PFSK-1 (cell line): ENCODE data around the gene MFAP4.

ENCODE experiments used
- POLR2AphosphoS5 ChIP-seq: IDR thresholded peaks from 2 replicates; pipeline ENCODE4 v1.6.1; 2012; ENCODE audit warnings: low read depth, mild to moderate bottlenecking, control low read depth, low read length, moderate library complexity
- SIN3A ChIP-seq: IDR thresholded peaks from 2 replicates; pipeline ENCODE4 v1.6.1; 2012; ENCODE audit warnings: mild to moderate bottlenecking, low read length, moderate library complexity, borderline replicate concordance; ENCODE audit not compliant: insufficient read depth
- TAF1 ChIP-seq: IDR thresholded peaks from 2 replicates; pipeline ENCODE4 v1.6.1; 2012; ENCODE audit warnings: low read length, control low read depth, borderline replicate concordance; ENCODE audit not compliant: insufficient read depth
- TF ChIP-seq, protein P1 (sequence below), 2 experiments: IDR thresholded peaks; 2 replicates each; pipeline versions ENCODE4 v1.6.1 to v1.8.0; 2011 to 2012; ENCODE audit warnings: low read depth in 2 of 2, low read length in 2 of 2, control low read depth in 1 of 2, inconsistent platforms in 1 of 2, mild to moderate bottlenecking in 1 of 2, moderate library complexity in 1 of 2; ENCODE audit not compliant: insufficient read depth in 1 of 2

DNA sequence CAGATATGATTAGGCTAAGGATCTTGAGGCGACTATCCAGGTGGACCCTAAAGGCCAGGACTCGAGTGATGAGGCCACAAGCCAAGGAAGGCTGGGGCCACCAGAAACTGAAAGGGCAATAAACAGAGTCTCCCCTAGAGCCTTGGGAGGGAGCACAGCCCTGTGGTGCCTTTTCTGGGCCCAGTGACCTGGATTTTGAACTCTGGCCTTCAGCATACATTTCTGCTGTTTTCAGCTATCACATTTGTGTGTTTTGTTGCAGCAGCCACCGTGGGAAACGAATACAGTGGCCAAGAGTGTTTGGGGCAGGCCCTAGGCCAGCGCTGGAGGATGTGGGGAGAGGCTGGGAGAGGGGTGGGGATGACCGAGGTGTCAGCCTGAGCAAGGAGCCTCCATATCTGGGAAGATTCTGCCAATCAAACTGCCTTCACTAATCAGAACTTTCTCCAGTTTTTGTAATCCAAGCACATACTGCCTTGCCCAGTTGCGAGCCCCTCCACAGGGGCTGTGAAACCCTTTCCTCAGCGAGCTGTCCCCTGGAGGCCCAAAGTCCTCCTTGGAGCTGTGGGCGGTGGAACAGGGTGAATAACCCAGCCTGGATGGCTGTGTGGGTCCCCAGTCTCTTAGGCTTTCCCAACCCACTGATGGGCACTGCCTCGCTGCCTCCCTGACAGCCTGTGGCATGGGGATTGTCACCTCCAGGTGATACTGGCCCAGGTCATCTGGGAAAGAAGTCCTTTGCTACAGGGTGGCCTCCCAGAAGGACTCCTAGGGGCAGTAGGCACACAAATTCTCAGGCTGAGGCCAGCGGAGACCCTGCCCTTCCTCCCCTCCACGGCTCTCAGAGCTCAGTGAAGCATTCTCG lies 41.3 kb downstream of the MFAP4 start:
- TF ChIP-seq SIN3A, result no peak
- TF ChIP-seq, protein P1, sequence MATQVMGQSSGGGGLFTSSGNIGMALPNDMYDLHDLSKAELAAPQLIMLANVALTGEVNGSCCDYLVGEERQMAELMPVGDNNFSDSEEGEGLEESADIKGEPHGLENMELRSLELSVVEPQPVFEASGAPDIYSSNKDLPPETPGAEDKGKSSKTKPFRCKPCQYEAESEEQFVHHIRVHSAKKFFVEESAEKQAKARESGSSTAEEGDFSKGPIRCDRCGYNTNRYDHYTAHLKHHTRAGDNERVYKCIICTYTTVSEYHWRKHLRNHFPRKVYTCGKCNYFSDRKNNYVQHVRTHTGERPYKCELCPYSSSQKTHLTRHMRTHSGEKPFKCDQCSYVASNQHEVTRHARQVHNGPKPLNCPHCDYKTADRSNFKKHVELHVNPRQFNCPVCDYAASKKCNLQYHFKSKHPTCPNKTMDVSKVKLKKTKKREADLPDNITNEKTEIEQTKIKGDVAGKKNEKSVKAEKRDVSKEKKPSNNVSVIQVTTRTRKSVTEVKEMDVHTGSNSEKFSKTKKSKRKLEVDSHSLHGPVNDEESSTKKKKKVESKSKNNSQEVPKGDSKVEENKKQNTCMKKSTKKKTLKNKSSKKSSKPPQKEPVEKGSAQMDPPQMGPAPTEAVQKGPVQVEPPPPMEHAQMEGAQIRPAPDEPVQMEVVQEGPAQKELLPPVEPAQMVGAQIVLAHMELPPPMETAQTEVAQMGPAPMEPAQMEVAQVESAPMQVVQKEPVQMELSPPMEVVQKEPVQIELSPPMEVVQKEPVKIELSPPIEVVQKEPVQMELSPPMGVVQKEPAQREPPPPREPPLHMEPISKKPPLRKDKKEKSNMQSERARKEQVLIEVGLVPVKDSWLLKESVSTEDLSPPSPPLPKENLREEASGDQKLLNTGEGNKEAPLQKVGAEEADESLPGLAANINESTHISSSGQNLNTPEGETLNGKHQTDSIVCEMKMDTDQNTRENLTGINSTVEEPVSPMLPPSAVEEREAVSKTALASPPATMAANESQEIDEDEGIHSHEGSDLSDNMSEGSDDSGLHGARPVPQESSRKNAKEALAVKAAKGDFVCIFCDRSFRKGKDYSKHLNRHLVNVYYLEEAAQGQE (IDR thresholded peaks at IDR 0.05; ENCODE audit: insufficient read depth in 1 of 2, low read depth in 2 of 2, low read length in 2 of 2), result no peak
- TF ChIP-seq POLR2AphosphoS5, result no peak
- no peak for TF ChIP-seq TAF1
